GF-D8 (cell line): Measurements from ENCODE around the gene NPAS1.
"Not testable (repeated sequence)": the region's sequence is repeated elsewhere in the genome, so short reads cannot be mapped to it uniquely, and the experiment has no call there.

Source experiments
- DNase-seq: peaks from one replicate; lab custom pipeline; 2025; lab: John Stamatoyannopoulos, UW

NPAS1 gene

DNA sequence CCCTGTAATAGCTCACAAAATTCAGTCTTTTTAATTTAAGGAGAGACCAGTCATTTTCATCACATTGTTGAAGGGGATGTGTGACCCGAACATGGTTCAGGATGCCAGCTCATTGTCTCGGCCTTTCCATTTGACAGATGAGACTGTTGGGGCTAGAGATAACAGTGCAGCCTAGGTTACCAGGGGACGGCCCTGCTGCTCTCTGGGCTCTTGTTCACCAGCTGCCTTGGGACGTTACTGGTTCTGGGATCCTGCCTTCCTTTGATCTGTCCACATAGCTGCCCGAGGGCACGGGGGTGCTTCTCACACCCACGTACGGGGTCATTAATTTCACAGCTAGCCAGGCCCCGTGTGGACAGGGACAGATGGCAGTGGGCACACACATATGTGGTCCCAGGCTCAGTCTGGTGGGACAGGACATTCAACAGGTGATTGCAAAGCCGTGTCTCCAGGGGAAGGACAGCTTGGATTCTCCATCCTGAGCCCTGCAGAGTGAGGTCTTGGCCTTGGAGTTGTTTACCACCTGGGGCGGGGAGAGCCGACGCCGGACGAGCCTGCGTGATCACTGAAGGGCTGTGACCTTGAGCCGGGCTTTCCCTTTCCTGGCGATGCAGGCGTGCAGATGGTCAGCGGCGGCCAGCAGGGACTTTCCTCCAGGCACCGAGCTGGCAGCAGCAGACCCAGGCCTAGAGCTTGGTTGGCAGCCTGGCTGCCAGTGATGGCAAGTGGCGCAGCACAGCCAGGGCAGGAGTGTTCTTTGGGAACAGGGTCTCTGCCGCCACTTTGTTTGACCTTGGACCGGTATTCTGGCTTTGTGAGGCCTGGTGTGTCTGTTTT, 26.7 kb upstream of the NPAS1 start:
- DNase-seq = no peak

DNA sequence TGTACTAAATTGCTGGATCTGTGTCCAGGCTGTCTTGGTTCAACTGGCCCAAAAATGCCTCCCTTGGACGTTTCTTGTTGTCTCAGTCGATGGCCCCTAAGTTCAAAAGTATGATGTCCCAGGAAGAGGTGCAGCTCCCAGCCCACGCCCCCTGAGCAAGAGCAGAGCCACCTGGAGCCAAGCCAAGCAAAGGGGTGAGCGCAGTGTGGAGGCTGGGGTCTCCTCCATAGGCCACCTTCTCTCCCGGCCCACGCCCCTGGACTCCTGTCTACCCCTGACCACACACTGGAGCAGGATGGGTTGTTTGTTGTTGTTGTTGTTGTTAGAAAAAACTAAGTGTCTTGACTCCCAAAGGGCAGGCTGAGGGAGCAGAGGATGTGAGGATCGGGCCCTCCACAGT, 26.0 kb upstream of the NPAS1 start:
- DNase-seq = no peak

DNA sequence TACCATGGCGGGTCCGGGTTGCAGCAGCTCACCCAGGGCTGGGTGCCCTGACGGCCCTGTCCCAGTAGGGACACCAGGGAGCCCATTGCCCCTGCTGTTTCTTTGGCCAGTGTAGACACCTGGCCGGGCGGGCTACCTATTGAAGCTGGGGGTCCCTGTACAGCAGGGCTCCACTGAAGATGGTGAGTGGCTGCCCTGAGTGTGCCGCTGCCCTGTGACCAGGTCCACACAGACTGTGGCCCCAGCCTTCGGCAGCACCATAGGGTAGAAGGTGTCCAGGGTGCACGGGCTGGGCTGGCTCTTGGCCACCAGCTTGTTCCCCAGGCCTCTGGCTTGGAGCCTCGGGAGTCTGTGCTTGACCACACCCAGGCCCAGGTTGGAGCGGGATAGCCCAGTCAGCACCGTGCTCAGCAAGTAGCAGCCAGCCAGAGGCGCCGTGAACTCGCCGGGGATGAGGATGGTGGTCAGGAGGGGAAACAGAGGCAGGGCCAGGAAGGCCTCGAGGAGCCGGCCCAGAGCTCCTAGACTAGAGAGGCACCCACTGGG, 25.4 kb upstream of the NPAS1 start:
- DNase-seq = no peak

DNA sequence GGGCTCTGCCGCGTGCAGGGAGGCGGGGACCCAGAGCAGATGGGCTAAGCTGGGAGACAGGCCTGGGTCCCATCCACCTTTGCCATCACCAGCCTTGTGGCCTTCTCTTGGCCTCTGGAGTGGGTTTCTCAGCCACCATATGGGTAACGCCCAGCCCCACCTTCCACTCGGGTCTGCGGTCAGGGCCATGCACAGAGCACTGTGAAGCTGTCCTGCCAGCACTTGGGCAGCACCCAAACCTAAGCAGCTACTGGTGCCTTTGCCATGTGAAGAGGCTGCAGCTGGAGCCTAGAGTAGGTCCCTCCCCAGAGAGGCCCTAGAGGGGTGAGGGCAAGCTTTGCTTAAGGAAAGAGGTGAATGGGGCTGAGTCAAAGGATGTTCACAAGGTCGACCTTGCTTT, 24.1 kb upstream of the NPAS1 start:
- DNase-seq = no peak

DNA sequence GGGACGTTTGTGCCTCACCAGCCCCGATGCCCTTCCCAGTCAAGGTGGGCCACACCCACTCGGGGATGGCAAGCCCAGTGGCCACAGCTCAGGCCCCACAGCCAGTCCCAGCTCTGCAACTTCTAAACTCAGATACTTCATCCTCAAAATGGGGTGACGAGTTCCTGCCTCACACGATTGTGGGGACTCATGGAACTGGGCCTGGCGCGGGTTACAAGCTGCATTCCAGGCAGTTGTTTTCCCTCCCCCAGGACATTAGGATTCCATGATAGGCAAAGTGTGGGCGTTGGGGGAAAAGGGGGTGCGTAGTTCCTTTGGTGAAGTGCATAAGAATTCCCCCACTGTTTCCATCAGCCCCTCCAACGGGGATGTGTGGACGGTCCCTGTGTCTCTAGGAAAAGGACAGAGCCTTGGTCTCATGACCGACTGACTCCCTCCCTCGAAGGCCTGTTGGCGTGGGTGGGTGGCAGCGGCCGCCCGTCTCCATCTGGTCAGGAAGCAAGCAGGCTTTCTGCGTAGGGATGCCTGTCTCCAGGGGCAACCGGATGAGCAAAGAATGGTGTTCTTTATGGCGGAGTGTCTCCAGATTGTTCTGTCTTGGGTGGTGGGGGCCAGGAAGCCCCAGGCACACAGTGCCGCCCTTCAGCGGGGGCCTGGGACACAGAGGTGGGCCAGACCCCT, 21.1 kb upstream of the NPAS1 start:
- no peak for DNase-seq

DNA sequence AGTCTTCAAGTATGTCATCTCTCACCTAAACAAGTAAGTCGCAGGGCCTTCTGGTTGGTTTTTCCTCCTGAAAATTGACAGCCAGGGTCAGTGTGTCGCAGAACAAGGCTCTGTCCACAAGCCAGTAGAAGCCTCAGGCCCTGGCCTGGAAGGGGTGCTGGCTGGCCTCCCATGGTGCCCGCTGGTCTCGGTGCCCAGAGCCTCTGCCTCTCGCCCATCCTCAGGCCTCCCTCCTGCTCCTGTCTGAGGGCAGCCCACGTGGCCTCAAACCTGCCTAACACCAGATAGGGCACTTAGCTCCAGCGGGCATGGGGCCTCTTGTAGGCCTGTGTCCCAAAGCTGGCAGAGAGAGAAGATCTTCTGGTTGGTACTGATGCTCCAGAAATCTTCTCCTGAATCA, 20.3 kb upstream of the NPAS1 start:
- DNase-seq = no peak

DNA sequence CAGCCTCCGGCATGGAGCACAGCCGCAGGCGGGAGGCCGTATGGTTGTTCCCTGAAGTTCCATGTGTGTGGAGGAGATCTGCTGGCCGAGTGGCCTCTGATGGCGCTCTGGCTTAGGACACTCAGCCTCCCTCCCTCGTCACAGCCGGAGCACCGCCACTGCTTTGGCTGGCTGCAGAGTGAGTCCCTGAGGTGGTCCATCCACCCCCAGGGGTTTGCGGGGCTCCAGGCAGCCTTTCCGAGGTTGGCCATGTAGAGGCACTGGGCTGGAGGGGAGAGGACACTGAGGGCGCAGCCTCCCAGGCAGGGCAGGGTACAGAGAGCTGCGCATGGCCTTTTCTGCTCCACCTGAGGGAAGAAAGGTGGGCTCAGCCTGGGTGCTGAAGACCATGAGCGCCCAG, 19.8 kb upstream of the NPAS1 start:
- DNase-seq = no peak

DNA sequence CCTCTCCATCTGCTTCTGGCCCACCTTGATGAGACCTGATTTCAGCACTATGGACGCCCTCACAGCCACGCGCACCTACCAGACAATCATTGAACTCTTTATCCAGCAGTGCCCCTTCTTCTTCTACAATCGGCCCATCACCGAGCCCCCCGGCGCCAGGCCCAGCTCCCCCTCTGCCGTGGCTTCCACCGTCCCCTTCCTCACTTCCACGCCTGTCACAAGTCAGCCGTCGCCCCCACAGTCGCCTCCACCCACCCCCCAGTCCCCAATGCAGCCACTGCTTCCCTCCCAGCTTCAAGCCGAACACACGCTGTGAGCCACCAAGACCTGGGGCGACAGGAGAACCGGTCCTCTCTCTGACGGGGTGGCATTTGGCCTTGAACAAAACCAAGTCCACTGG, 19.3 kb upstream of the NPAS1 start:
- DNase-seq = no peak

DNA sequence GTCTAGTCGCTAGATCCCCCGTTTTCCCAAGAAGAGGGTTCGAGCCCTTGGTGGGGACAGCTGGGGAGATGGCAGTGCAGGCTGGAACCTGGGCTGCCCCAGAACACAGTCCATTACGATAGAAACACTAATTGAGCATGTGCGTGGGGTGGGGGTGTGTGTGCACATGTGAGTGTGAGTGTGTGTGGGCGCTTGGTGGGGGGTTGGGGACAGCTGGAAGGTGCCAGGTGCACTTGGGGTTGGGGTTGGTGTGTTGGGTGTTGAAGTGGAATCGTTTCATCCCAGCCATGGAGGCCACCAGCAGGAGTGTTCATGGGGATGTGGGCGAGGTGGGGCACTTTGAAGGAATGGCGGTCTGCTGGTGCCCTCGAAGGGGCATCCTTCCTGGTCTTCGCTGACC, 18.1 kb upstream of the NPAS1 start:
- DNase-seq = no peak

DNA sequence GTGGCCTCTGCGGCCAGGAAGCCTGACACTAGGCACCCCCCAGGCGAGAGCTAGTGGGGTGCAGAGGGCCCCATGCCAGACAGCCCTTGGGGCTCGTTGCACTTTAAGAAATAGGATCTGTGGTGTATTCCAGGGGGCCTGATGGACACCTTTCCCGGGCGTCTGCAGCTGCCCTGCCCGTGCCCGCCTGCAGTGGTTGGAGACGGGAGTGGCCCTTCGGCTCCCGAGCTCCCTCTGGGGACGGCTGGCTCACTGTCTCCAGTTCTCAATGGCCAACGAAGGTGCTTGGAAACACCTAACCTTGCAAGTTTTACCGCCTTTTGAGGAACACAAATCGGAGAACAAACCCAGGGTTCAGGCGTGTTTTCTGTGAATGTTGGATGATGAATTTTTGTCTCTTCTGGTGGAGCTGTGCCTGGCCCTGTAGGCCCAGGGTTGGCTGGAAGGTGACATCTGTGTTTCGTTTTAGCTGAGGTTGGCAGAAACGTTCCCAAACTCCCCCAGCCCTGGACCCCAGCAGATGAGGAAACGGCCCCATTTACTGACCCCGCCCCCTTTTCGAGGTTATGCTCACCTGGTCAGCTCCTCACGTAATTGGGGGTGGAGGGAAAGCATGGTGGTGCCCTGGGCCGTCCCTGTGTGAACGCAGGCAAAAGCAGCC, 17.4 kb upstream of the NPAS1 start:
- no peak for DNase-seq

DNA sequence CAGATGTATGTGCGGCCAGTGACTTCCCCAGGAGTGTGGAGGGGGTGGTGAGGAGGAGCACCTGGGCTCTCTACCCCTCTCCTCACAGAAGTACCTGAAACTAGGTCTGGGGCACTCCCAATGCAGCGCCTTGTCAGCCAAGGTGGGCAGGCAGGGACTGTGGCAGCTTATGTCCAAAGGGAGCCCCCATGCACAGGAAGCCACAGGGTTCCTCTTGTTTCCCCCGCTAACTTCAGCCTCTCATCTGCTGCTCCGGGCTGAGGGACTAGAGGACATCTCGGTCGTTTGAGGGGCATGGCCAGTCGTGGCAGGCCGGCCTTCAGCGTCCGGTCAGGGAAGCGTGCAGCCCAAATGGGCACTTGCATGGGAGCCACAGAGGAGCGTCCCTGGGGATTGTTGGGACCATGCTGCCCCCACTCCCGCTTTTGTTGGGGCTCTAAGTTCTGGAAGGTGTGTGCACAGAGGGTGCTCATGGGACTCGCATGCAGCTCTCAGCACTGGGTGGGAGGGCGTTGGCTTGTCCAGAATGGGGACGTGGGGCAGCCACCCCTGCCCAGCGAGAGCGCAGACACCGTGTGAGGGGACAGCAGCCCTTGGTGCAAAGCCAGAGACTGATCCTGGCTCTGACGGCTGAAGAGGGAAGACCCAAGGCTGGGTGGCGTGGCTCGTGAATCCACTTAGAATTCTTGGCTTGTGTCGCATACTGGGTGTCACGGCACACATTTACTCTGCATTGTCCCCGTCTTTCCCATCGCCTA, 16.6 kb upstream of the NPAS1 start:
- DNase-seq = no peak

DNA sequence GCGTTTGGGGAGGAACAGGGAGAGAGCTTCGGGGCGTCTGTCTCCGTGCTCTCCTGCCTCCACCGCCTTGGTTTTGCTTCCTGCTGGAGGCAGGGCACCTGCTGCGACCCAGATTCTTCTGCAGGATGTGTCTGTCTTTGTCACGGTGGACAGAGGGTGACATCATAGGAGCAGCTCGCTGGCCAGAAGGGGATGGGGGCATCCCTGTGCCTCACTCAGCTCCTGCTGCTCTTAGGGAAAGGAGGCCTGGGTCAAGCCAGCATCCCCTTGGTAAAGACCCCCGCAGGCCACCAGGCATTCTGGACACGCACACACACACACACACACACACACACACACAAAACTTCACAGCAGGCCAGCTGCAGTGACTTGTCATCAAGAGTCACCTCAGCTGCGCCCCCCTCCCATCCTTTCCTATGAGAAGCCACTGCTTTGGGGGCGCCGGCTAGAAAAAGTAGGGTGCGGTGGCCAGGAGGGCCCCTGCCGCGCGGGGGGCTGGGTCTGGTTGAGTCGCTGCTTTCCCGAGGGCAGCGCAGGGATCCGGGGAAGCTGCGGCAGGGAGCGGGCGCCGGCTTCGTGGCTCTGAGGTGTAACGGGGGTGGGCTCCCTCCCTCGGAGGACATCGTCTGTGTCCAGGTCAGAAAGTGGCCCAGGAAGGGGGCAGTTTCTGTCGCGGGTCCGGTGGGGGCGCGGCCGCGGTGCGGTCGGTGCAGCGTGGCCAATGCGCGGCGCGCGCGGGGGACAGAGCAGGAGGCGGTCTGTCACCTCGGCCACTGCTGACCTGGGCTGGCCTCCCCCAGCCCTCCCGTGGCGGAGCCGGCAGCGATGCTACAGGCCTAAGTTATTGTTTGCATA, 15.8 kb upstream of the NPAS1 start:
- no peak for DNase-seq

DNA sequence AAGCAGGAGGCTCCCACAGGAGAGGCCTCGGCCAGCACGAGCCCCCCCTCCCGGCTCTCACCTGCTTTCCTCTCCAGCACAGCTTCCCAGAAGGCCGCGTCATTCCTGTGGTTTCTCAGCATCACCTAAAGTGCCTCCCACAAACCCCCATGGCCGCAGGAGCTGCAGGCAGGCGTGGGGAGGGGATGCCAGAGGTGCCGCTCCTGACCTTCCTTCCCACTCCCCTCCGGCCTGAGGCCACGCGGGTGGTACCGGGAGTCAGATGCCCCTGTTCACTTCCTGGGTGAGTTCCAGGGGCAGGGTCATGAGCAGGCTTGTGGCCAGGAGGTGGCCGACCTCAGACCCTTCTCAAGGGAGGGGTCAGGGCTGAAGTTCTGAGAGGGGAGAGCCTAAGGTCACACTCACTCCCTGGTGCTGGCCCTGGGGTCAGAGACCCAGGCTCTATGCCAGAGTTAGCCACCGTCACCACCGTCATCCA, 14.4 kb upstream of the NPAS1 start:
- DNase-seq = no peak

DNA sequence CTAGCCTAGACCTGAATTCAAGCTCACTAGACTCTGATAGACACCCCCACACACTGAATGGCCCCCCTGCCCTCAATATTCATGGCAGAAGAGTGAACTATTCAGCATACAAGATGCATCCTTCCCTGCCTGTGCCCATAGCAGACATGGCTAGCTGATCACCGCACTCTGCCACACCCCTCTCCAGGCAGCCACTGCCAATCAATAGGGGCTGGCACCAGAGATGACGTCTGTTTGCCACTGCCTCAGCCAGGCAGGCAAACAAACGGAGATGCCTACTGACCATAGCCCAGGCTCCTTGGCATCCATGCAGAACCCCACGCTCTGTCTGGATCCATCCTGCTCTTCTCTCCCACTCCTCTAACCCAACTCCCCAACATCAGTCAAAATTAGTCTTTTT, 13.8 kb upstream of the NPAS1 start:
- no peak for DNase-seq

DNA sequence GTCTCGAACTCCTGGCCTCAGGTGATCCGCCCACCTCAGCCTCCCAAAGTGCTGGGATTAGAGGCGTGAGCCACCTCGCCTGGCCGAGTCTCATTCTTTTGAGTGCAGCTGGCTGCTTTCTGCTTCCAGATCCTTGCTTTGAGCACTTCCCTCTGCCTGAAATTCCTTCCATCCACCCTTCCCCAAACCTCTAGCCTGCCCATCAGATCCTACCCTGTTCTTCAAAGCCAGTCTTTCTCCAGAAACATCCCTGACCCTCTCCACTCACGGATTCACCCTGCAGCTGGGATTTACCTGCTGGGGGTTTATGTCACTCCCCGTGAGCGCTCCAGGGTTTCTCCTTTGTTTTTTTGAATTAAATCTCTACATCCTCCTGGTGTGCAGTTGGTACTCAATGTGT, 13.1 kb upstream of the NPAS1 start:
- DNase-seq = no peak

DNA sequence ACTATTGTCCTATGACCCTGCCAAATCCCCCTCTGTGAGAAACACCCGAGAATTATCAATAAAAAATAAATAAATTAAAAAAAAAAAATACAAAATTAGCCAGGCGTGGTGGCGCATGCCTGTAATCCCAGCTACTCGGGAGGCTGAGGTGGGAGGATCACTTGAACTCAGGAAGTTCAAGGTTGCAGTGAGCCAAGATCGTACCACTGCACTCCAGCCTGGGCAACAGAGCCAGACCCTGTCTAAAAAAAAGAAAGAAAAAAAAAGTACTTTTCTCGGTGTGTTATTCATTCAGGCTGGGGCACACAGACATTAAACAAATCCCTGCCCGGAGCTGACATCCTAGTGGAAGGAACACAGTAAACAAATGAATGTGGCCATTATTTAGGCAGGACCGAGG, 9.1 kb upstream of the NPAS1 start:
- DNase-seq = not testable (repeated sequence)

DNA sequence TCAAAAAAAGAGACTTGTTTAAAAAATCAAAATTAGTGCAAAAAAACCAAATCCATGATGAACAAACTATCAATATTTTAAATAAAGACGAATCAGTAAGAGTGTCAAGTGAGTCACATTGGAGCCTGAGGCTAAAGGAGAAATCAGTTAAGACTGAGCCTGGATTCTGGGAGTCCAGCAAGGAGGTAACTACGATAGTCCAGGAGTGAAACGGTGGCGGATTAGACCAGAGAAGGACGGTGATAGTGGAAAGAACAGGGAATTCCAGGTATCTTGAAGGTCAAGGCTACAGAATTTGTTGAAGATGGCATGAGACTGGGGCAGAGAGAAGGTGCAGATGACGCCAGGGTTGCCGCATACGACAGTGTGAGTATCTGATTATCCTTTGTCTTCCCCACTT, 7.0 kb upstream of the NPAS1 start:
- DNase-seq = no peak

DNA sequence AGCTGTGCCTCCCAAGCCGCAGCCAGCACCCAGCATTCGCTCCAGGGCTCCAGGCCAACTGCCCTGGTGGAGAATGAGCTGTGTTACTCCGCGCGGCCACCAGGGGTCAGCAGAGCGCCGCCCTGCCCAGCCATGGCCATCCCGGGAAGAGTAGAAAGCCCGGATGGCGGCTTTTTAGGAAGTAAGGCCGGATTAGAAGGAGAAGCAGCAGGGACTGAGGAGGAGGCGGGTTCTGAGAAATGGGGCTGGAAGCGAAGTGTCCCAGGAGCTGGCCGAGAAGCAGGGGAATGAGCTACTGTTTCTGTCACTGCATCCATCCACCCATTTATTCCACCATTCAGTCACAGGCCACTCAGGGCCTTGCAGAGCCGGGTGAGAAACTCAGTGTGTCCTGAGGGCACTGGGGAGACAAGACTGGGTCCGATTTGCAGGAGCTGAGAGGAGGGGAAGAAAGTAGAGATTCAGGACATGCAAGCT, 6.6 kb upstream of the NPAS1 start:
- DNase-seq = peak; percentile 30

DNA sequence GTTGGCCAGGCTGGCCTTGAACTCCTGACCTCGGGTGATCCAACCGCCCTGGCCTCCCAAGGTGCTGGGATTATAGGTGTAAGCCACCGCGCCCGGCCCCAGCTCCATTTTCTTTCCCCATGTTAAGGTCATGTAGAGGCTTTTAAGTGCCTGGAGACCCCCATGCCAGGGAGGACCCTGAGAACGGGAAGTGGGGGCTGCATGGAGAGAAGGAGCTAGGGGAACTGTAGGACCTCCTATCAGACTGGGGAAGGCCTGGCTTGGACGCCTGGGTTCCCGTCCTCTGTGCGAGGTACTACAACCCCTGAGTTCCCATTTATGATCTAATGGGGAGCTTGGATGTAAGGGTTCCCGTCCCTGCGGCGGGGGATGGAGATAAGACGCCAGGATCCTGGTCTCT, 714 bp upstream of the NPAS1 start:
- no peak for DNase-seq

DNA sequence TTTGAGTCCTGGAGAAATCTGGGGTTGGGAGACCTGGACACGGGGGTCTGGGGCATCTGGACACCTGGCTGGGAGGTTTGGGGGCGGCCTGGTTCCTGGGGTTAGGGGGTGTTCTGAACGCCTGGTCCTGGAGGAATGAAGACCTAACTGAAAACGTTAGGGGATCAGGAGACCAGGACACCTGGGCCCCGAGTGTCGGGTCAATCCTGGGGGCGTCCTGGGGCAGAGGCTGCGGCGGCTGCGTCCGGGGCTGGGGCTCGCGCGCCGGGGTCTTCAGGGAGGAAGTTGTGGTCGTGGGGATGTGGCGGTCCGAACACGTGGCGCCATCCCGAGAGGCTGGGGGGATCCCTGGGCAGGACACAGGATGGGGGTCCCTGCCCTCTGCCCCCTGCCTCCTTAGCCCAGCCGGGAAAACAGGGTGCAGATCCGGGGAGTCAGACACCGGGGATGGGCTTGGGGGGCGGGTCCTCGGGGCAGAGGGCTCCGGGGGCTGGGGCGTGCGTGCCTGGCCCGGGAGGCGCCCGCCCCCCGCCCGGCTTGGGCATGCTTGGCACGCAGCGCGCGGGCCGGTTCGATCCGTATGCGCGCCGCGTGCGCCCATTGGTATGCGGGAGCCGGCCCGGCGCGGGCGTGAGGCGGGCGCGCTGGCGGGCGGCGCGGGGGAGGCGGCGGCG, 632 bp downstream of the NPAS1 start:
- no peak for DNase-seq
